Neutrophil (primary cell): ENCODE data around the gene NGB.
"Not testable (repeated sequence)": the region's sequence is repeated elsewhere in the genome, so short reads cannot be mapped to it uniquely, and the experiment has no call there.

Source experiments
- H3K27ac ChIP-seq: fragments of 200-600 bp; sonication (generic); 2 replicates; pipeline ENCODE4 v1.5.1; 2016; ENCODE audit warnings: mild to moderate bottlenecking, moderate library complexity
- H3K27me3 ChIP-seq: fragments of 200-600 bp; sonication (generic); 2 replicates; pipeline ENCODE4 v1.6.0; 2016; ENCODE audit warnings: mild to moderate bottlenecking
- H3K36me3 ChIP-seq: fragments of 200-600 bp; sonication (generic); 2 replicates; pipeline ENCODE4 v1.5.1; 2017
- H3K4me1 ChIP-seq, 2 experiments: fragments of 200-600 bp in 1 of 2; sonication (generic) in 1 of 2; 1 replicate in 1 of 2; 2 replicates in 1 of 2; pipeline versions ENCODE4 v1.5.1 to v1.6.1; 2013 to 2016; ENCODE audit warnings: low read depth in 1 of 2, low read length in 1 of 2, mild to moderate bottlenecking in 1 of 2, moderate library complexity in 1 of 2; ENCODE audit not compliant: control insufficient read depth in 1 of 2, insufficient read depth in 1 of 2
- H3K4me3 ChIP-seq, 2 experiments: fragments of 200-600 bp in 1 of 2; sonication (generic) in 1 of 2; 1 replicate in 1 of 2; 2 replicates in 1 of 2; pipeline ENCODE4 v1.5.1; 2013 to 2016; ENCODE audit warnings: low read depth in 1 of 2, low read length in 1 of 2, mild to moderate bottlenecking in 1 of 2, moderate library complexity in 1 of 2
- H3K9me3 ChIP-seq: fragments of 200-600 bp; sonication (generic); 2 replicates; pipeline ENCODE4 v1.5.1; 2016
- CTCF ChIP-seq: fragments of 200-600 bp; sonication (generic); IDR thresholded peaks from 2 replicates; pipeline ENCODE4 v1.5.1; 2016; ENCODE audit warnings: antibody characterized with exemption

NGB gene, protein sequence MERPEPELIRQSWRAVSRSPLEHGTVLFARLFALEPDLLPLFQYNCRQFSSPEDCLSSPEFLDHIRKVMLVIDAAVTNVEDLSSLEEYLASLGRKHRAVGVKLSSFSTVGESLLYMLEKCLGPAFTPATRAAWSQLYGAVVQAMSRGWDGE

GRCh38 chr14:77271113-77271710 lies at the start of gene NGB:
TSS of gene NGB (minus strand) at chr14:77271206. CDS start at chr14:77270937, 269 bp downstream.
- Histone ChIP-seq H3K4me1 (peaks cover 4 to 11% of the 10 kb centered on the region in 2 experiments), H3K4me3 (no peak within 1 kb of the TSS), H3K9me3 (no peaks in the 10 kb centered on the region), H3K27ac (no peak within 1 kb of the TSS), H3K36me3 (no peaks in the 10 kb centered on the region), H3K27me3 (peaks cover 65% of the 10 kb centered on the region)
- no peak for TF ChIP-seq CTCF

GRCh38 chr14:77320238-77320935 lies 49.4 kb upstream of the NGB start, which contains the start of gene POMT2:
TSS of gene POMT2 (minus strand) at chr14:77320883. CDS start at chr14:77320681, 202 bp downstream.
- Histone ChIP-seq H3K4me1 (peaks cover 17% of the 10 kb centered on the region in 2 experiments), H3K9me3 (no peaks in the 10 kb centered on the region), H3K27me3 (no peaks in the 10 kb centered on the region), H3K27ac (peak within 1 kb of the TSS; percentile 98), H3K4me3 (peak within 1 kb of the TSS; percentile 96 to 98), H3K36me3 (no peaks in the 10 kb centered on the region)
- no peak for TF ChIP-seq CTCF

GRCh38 chr14:77319422-77319821 lies 48.4 kb upstream of the NGB start:
- H3K36me3 ChIP-seq, result no peaks in the 10 kb centered on the region
- H3K9me3 ChIP-seq, result no peaks in the 10 kb centered on the region
- no peak overlapping the region for H3K4me3 ChIP-seq
- H3K4me1 ChIP-seq, result peaks cover 17% of the 10 kb centered on the region in 2 experiments
- no peaks in the 10 kb centered on the region for H3K27me3 ChIP-seq
- no peak for TF ChIP-seq CTCF
- peak overlapping the region; percentile 98 for H3K27ac ChIP-seq

GRCh38 chr14:77318756-77319155 lies 47.8 kb upstream of the NGB start:
- H3K4me3 ChIP-seq, H3K27me3 ChIP-seq, H3K36me3 ChIP-seq, H3K9me3 ChIP-seq, H3K27ac ChIP-seq: not testable (repeated sequence)
- H3K4me1 ChIP-seq, result peaks cover 17% of the 10 kb centered on the region in 2 experiments

GRCh38 chr14:77318006-77318553 lies 47.1 kb upstream of the NGB start:
- Histone ChIP-seq H3K4me3 (no peak overlapping the region), H3K27me3 (no peaks in the 10 kb centered on the region), H3K27ac (no peak overlapping the region), H3K9me3 (no peaks in the 10 kb centered on the region), H3K36me3 (no peaks in the 10 kb centered on the region), H3K4me1 (peaks cover 17% of the 10 kb centered on the region in 2 experiments)
- no peak for TF ChIP-seq CTCF
